Measurements from ENCODE around the gene ZNF230. TPM values are rescaled to one million over a fixed set of nuclear protein-coding genes. Genes with fewer than 3 reads are reported as not detected.
A peak's percentile ranks its signal among the peaks of the same experiment; 100 is the strongest.

The ZNF230 gene
- total and polyA plus RNA-seq, 9 of the 15 experiments (the other 6 are each of a cell fraction or from before 2014, with no cell fraction given) = 1.3 to 4.0 (median 2.2) TPM

DNA sequence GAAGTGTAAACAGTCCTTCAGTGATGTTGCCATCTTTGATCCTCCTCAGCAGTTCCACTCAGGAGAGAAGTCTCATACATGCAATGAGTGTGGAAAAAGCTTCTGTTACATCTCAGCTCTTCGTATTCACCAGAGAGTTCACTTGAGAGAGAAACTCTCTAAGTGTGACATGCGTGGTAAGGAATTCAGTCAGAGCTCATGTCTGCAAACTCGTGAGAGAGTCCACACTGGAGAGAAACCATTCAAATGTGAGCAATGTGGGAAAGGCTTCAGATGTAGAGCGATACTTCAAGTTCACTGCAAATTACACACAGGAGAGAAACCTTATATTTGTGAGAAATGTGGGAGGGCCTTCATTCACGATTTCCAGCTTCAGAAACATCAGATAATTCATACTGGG, 7.7 kb downstream of the ZNF230 start:
- Histone ChIP-seq H3K27ac (ENCODE audit: extremely low read depth, low read depth, low read length) (no peak overlapping the region), H3K9me3 (replicated peaks; ENCODE audit: control insufficient read depth, insufficient read depth, low read depth, low read length) (peaks cover 4% of the 10 kb centered on the region; the same call in 1 of the 2 replicates), H3K36me3 (ENCODE audit: control insufficient read depth, insufficient read depth, low read length) (peaks cover 17% of the 10 kb centered on the region; the same call in 2 of the 3 replicates), H3K27me3 (ENCODE audit: control insufficient read depth in 2 of 2, insufficient read depth in 2 of 2, low read length in 2 of 2) (no peaks in the 10 kb centered on the region), H3K9me1 (ENCODE audit: control insufficient read depth, insufficient read depth, low read length) (no peaks in the 10 kb centered on the region), H3K9ac (ENCODE audit: insufficient read depth in 1 of 2, low read depth in 2 of 2, low read length in 2 of 2) (no peak overlapping the region), H2AFZ (ENCODE audit: low read depth, low read length) (no peak overlapping the region), H3K4me1 (replicated peaks in 1 of 2; ENCODE audit: control insufficient read depth in 2 of 2, insufficient read depth in 2 of 2, low read length in 2 of 2) (no peaks in the 10 kb centered on the region), H3K4me2 (ENCODE audit: insufficient read depth, low read length) (no peak overlapping the region), H4K20me1 (replicated peaks; ENCODE audit: control insufficient read depth, insufficient read depth, low read length) (no peaks in the 10 kb centered on the region), H3K79me2 (ENCODE audit: control insufficient read depth, insufficient read depth, low read length) (no peaks in the 10 kb centered on the region), H3K4me3 (no peak overlapping the region)
- ATAC-seq (no peak), FAIRE-seq (no peak), DNase-seq (ENCODE audit: extremely low read depth in 1 of 4, low spot score in 3 of 4) (no peak)
- intact Hi-C loops (cut with micrococcal nuclease) (no loop called here), in situ Hi-C loops (cut with MboI) (no loop called here)
- BruUV-seq (replicated peaks) = no TSS peak
- POLR2A ChIA-PET = no interaction called here
- CTCF ChIA-PET (ENCODE audit: low intra/inter-chr PET ratio) = no interaction called here
- WGBS (ENCODE audit: insufficient coverage, low coverage, missing lambda C conversion rate) = 40% methylated on average over 5 of the region's 5 CpGs
- TF ChIP-seq NFRKB (IDR thresholded peaks at IDR 0.05; ENCODE audit: low read depth) = no peak
- no peak for TF ChIP-seq ZC3H11A (IDR thresholded peaks at IDR 0.05; ENCODE audit: low read depth, low read length)
- peak; percentile 95 for TF ChIP-seq ZNF75A (CRISPR knock-in tag; IDR thresholded peaks at IDR 0.05)
- no peak for TF ChIP-seq ZNF354B (CRISPR knock-in tag; IDR thresholded peaks at IDR 0.05)
- TF ChIP-seq XRCC3 (IDR thresholded peaks at IDR 0.05) = 0 out of 2 replicates have a peak, but pooled peaks have one; percentile 57
- TF ChIP-seq, protein P1, sequence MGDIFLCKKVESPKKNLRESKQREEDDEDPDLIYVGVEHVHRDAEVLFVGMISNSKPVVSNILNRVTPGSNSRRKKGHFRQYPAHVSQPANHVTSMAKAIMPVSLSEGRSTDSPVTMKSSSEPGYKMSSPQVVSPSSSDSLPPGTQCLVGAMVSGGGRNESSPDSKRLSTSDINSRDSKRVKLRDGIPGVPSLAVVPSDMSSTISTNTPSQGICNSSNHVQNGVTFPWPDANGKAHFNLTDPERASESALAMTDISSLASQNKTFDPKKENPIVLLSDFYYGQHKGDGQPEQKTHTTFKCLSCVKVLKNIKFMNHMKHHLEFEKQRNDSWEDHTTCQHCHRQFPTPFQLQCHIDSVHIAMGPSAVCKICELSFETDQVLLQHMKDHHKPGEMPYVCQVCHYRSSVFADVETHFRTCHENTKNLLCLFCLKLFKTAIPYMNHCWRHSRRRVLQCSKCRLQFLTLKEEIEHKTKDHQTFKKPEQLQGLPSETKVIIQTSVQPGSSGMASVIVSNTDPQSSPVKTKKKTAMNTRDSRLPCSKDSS (IDR thresholded peaks at IDR 0.05; ENCODE audit: low read depth, partially characterized antibody) = peak; percentile 85
- TF ChIP-seq BHLHE40 (IDR thresholded peaks at IDR 0.05; ENCODE audit: low read length) = no peak
- TF ChIP-seq, protein P2, sequence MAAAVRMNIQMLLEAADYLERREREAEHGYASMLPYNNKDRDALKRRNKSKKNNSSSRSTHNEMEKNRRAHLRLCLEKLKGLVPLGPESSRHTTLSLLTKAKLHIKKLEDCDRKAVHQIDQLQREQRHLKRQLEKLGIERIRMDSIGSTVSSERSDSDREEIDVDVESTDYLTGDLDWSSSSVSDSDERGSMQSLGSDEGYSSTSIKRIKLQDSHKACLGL (CRISPR knock-in tag; IDR thresholded peaks at IDR 0.05; ENCODE audit: borderline replicate concordance, poor library complexity, severe bottlenecking) = no peak
- TF ChIP-seq, protein P3, sequence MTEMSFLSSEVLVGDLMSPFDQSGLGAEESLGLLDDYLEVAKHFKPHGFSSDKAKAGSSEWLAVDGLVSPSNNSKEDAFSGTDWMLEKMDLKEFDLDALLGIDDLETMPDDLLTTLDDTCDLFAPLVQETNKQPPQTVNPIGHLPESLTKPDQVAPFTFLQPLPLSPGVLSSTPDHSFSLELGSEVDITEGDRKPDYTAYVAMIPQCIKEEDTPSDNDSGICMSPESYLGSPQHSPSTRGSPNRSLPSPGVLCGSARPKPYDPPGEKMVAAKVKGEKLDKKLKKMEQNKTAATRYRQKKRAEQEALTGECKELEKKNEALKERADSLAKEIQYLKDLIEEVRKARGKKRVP (CRISPR knock-in tag; IDR thresholded peaks at IDR 0.05) = no peak
- TF ChIP-seq ZNF263 (CRISPR knock-in tag; IDR thresholded peaks at IDR 0.05; ENCODE audit: borderline replicate concordance) = no peak
- TF ChIP-seq SNRNP70 (optimal IDR thresholded peaks at IDR 0.05; ENCODE audit: low read depth, low read length) = no peak
- TF ChIP-seq NR2F6 (CRISPR knock-in tag; IDR thresholded peaks at IDR 0.05) = no peak
- peak; percentile 82 for TF ChIP-seq RBM25 (IDR thresholded peaks at IDR 0.05; ENCODE audit: low read depth, low read length, severe bottlenecking)
- TF ChIP-seq GABPB2 (CRISPR knock-in tag; conservative IDR thresholded peaks at IDR 0.05) = no peak
- TF ChIP-seq ELF2 (CRISPR knock-in tag; IDR thresholded peaks at IDR 0.05) = no peak
- TF ChIP-seq FOS (IDR thresholded peaks at IDR 0.05; ENCODE audit: extremely low read depth, insufficient read length) = no peak
- TF ChIP-seq TRIM28 (IDR thresholded peaks at IDR 0.05) = peak; percentile 90
- TF ChIP-seq, protein P4, sequence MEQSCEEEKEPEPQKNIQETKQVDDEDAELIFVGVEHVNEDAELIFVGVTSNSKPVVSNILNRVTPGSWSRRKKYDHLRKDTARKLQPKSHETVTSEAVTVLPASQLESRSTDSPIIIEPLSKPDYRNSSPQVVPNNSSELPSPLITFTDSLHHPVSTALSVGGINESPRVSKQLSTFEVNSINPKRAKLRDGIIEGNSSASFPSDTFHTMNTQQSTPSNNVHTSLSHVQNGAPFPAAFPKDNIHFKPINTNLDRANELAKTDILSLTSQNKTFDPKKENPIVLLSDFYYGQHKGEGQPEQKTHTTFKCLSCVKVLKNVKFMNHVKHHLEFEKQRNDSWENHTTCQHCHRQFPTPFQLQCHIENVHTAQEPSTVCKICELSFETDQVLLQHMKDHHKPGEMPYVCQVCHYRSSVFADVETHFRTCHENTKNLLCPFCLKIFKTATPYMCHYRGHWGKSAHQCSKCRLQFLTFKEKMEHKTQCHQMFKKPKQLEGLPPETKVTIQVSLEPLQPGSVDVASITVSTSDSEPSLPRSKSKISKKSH (CRISPR knock-in tag; IDR thresholded peaks at IDR 0.05) = 0 out of 2 replicates have a peak, but pooled peaks have one; percentile 49
- peak; percentile 52; the same call in 1 of the 2 replicates for TF ChIP-seq CBX5 (IDR thresholded peaks at IDR 0.05; ENCODE audit: borderline replicate concordance, low read depth)
- TF ChIP-seq, protein P5, sequence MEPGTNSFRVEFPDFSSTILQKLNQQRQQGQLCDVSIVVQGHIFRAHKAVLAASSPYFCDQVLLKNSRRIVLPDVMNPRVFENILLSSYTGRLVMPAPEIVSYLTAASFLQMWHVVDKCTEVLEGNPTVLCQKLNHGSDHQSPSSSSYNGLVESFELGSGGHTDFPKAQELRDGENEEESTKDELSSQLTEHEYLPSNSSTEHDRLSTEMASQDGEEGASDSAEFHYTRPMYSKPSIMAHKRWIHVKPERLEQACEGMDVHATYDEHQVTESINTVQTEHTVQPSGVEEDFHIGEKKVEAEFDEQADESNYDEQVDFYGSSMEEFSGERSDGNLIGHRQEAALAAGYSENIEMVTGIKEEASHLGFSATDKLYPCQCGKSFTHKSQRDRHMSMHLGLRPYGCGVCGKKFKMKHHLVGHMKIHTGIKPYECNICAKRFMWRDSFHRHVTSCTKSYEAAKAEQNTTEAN (CRISPR knock-in tag; IDR thresholded peaks at IDR 0.05) = no peak

Measured in K562 (cell line).